Measurements from ENCODE around the gene MCM9. TPM values are rescaled to one million over a fixed set of nuclear protein-coding genes. Genes with fewer than 3 reads are reported as not detected.
"Not testable (repeated sequence)": the region's sequence is repeated elsewhere in the genome, so short reads cannot be mapped to it uniquely, and the experiment has no call there.

MCM9 gene
- total RNA-seq, 1 donor from 2014 or later = 10.1 TPM

- Histone ChIP-seq H3K79me2 (ENCODE audit: insufficient read depth, low read length) (no peaks in the 10 kb centered on the region), H3K4me3 (ENCODE audit: insufficient read depth, low read depth, low read length) (no peak overlapping the region), H4K20me1 (ENCODE audit: insufficient read depth, low read length) (no peaks in the 10 kb centered on the region), H3K9me3 (ENCODE audit: insufficient read depth, low read depth, low read length) (no peaks in the 10 kb centered on the region), H3K9ac (ENCODE audit: low read length) (no peak overlapping the region), H2AFZ (ENCODE audit: low read depth, low read length) (peak overlapping the region; percentile 55), H3K27me3 (ENCODE audit: insufficient read depth, low read length) (no peaks in the 10 kb centered on the region), H3K4me1 (ENCODE audit: insufficient read depth, low read length) (no peaks in the 10 kb centered on the region), H3K27ac (ENCODE audit: low read depth, low read length) (no peak overlapping the region), H3K36me3 (ENCODE audit: insufficient read depth, low read length) (no peaks in the 10 kb centered on the region), H3K4me2 (ENCODE audit: low read length) (peak overlapping the region; percentile 78)
- DNase-seq (ENCODE audit: low read depth) = peak; percentile 67
- no peak overlapping the region for H3K27ac Mint-ChIP-seq (ENCODE audit: unreplicated experiment)
- TF ChIP-seq EZH2 (IDR thresholded peaks at IDR 0.05; ENCODE audit: insufficient read depth, low read length) = no peak
- peak; percentile 98 for TF ChIP-seq CTCF (IDR thresholded peaks at IDR 0.05; ENCODE audit: insufficient read depth, low read depth, low read length)
- peaks cover 3% of the 10 kb centered on the region for H3K9me3 Mint-ChIP-seq (ENCODE audit: unreplicated experiment)
- peak; percentile 79 for FAIRE-seq
- H3K4me3 Mint-ChIP-seq (ENCODE audit: unreplicated experiment) = no peak overlapping the region
- no peaks in the 10 kb centered on the region for H3K27me3 Mint-ChIP-seq (ENCODE audit: low read depth, unreplicated experiment)
- peaks cover 3% of the 10 kb centered on the region for H3K36me3 Mint-ChIP-seq (ENCODE audit: low read depth, unreplicated experiment)
- no peaks in the 10 kb centered on the region for H3K4me1 Mint-ChIP-seq (ENCODE audit: low read depth, unreplicated experiment)
Observed at GRCh38 chr6:118800394-118801071, 134.4 kb downstream of the MCM9 start.

GRCh38 chr6:118799826-118800225 is 135.1 kb downstream of the MCM9 start:
- no peaks in the 10 kb centered on the region for H3K36me3 ChIP-seq (ENCODE audit: insufficient read depth, low read length)
- H3K27ac Mint-ChIP-seq (ENCODE audit: unreplicated experiment) = no peak overlapping the region
- no peak overlapping the region for H3K4me3 ChIP-seq (ENCODE audit: insufficient read depth, low read depth, low read length)
- no peaks in the 10 kb centered on the region for H3K4me1 Mint-ChIP-seq (ENCODE audit: low read depth, unreplicated experiment)
- no peaks in the 10 kb centered on the region for H3K4me1 ChIP-seq (ENCODE audit: insufficient read depth, low read length)
- no peaks in the 10 kb centered on the region for H3K27me3 ChIP-seq (ENCODE audit: insufficient read depth, low read length)
- no peak overlapping the region for H3K4me2 ChIP-seq (ENCODE audit: low read length)
- peaks cover 3% of the 10 kb centered on the region for H3K36me3 Mint-ChIP-seq (ENCODE audit: low read depth, unreplicated experiment)
- H3K9ac ChIP-seq (ENCODE audit: low read length) = no peak overlapping the region
- FAIRE-seq (no peak), DNase-seq (ENCODE audit: low read depth) (no peak)
- H2AFZ ChIP-seq (ENCODE audit: low read depth, low read length) = no peak overlapping the region
- H3K9me3 ChIP-seq (ENCODE audit: insufficient read depth, low read depth, low read length) = no peaks in the 10 kb centered on the region
- no peak for TF ChIP-seq EZH2 (IDR thresholded peaks at IDR 0.05; ENCODE audit: insufficient read depth, low read length)
- TF ChIP-seq CTCF (IDR thresholded peaks at IDR 0.05; ENCODE audit: insufficient read depth, low read depth, low read length) = no peak
- no peak overlapping the region for H3K4me3 Mint-ChIP-seq (ENCODE audit: unreplicated experiment)
- no peak overlapping the region for H3K27ac ChIP-seq (ENCODE audit: low read depth, low read length)
- peaks cover 3% of the 10 kb centered on the region for H3K9me3 Mint-ChIP-seq (ENCODE audit: unreplicated experiment)
- H4K20me1 ChIP-seq (ENCODE audit: insufficient read depth, low read length) = no peaks in the 10 kb centered on the region
- no peaks in the 10 kb centered on the region for H3K79me2 ChIP-seq (ENCODE audit: insufficient read depth, low read length)
- no peaks in the 10 kb centered on the region for H3K27me3 Mint-ChIP-seq (ENCODE audit: low read depth, unreplicated experiment)

- not testable (repeated sequence) for H3K9ac ChIP-seq (ENCODE audit: low read length); H3K27me3 ChIP-seq (ENCODE audit: insufficient read depth, low read length); H2AFZ ChIP-seq (ENCODE audit: low read depth, low read length); H3K79me2 ChIP-seq (ENCODE audit: insufficient read depth, low read length); H3K4me1 Mint-ChIP-seq (ENCODE audit: low read depth, unreplicated experiment); H3K4me3 Mint-ChIP-seq (ENCODE audit: unreplicated experiment); DNase-seq (ENCODE audit: low read depth); H3K27ac ChIP-seq (ENCODE audit: low read depth, low read length); H3K36me3 Mint-ChIP-seq (ENCODE audit: low read depth, unreplicated experiment); FAIRE-seq; H3K4me1 ChIP-seq (ENCODE audit: insufficient read depth, low read length); H3K27ac Mint-ChIP-seq (ENCODE audit: unreplicated experiment); H3K27me3 Mint-ChIP-seq (ENCODE audit: low read depth, unreplicated experiment); H3K4me3 ChIP-seq (ENCODE audit: insufficient read depth, low read depth, low read length); H4K20me1 ChIP-seq (ENCODE audit: insufficient read depth, low read length); H3K9me3 Mint-ChIP-seq (ENCODE audit: unreplicated experiment); H3K36me3 ChIP-seq (ENCODE audit: insufficient read depth, low read length); H3K4me2 ChIP-seq (ENCODE audit: low read length); H3K9me3 ChIP-seq (ENCODE audit: insufficient read depth, low read depth, low read length)
Observed at GRCh38 chr6:118796548-118796947, 138.4 kb downstream of the MCM9 start.

Measured in astrocyte (in vitro differentiated cells and primary cell).